CD8-positive, alpha-beta memory T cell (primary cell): ENCODE data around the gene FUOM. TPM values are rescaled to one million over a fixed set of nuclear protein-coding genes. Genes with fewer than 3 reads are reported as not detected.

Experiments used
- CTCF ChIA-PET: fragments of 350-600 bp; sonication (Branson Sonifier 250); formaldehyde crosslinking; loops from one replicate; lab custom pipeline; 2021; ENCODE audit warnings: antibody characterized with exemption; lab: Charles Lee
- POLR2A ChIA-PET: fragments of 350-600 bp; sonication (Branson Sonifier 250); formaldehyde crosslinking; loops from one replicate; lab custom pipeline; 2021; ENCODE audit warnings: antibody characterized with exemption; lab: Charles Lee
- DNase-seq, 5 donors: peaks; one replicate each; pipeline versions ENCODE4 v3.0.0 to v3.0.0-alpha.2; 2020 to 2022; ENCODE audit warnings: mixed read lengths in 1 of 5
- H3K27ac ChIP-seq: one replicate; pipeline ENCODE4 v1.7.0; 2013; ENCODE audit warnings: low read depth, mild to moderate bottlenecking, low read length, moderate library complexity
- H3K27me3 ChIP-seq: 2 replicates; pipeline ENCODE4 v1.7.0; 2013; ENCODE audit warnings: low read length, mild to moderate bottlenecking; ENCODE audit not compliant: insufficient read depth, poor library complexity, severe bottlenecking
- H3K36me3 ChIP-seq: 2 replicates; pipeline ENCODE4 v1.7.0; 2013; ENCODE audit warnings: mild to moderate bottlenecking, low read length, moderate library complexity; ENCODE audit not compliant: insufficient read depth
- H3K4me1 ChIP-seq: 2 replicates; pipeline ENCODE4 v1.7.0; 2013; ENCODE audit warnings: mild to moderate bottlenecking, low read length, moderate library complexity; ENCODE audit not compliant: insufficient read depth
- H3K4me3 ChIP-seq: 2 replicates; pipeline ENCODE4 v1.7.0; 2013; ENCODE audit warnings: mild to moderate bottlenecking, low read length
- H3K9me3 ChIP-seq: 2 replicates; pipeline ENCODE4 v1.7.0; 2013; ENCODE audit warnings: mild to moderate bottlenecking, low read length
- H3K27ac Mint-ChIP-seq, 8 donors: one replicate each; pipeline ENCODE4 v1.8.0; 2020 to 2021; ENCODE audit warnings: mixed read lengths in 8 of 8, mild to moderate bottlenecking in 6 of 8, inconsistent platforms in 3 of 8, moderate library complexity in 3 of 8
- H3K27me3 Mint-ChIP-seq, 2 donors: one replicate each; pipeline ENCODE4 v1.8.0; 2020 to 2021; ENCODE audit warnings: mixed read lengths in 2 of 2, mild to moderate bottlenecking in 1 of 2, moderate library complexity in 1 of 2
- H3K36me3 Mint-ChIP-seq, 3 donors: one replicate each; pipeline ENCODE4 v1.8.0; 2020 to 2021; ENCODE audit warnings: mixed read lengths in 3 of 3, inconsistent platforms in 1 of 3, mild to moderate bottlenecking in 1 of 3
- H3K4me1 Mint-ChIP-seq, 3 donors: one replicate each; pipeline ENCODE4 v1.8.0; 2020 to 2021; ENCODE audit warnings: mixed read lengths in 3 of 3, inconsistent platforms in 1 of 3, mild to moderate bottlenecking in 1 of 3
- H3K4me3 Mint-ChIP-seq, 7 donors: one replicate each; pipeline ENCODE4 v1.8.0; 2020 to 2021; ENCODE audit warnings: mixed read lengths in 7 of 7, mild to moderate bottlenecking in 6 of 7, moderate library complexity in 4 of 7, inconsistent platforms in 2 of 7
- H3K9me3 Mint-ChIP-seq, 5 donors: one replicate each; pipeline ENCODE4 v1.8.0; 2020 to 2022; ENCODE audit warnings: mixed read lengths in 5 of 5, mild to moderate bottlenecking in 3 of 5, moderate library complexity in 2 of 5, inconsistent platforms in 1 of 5
- polyA plus RNA-seq: library from polyadenylated mRNA; unstranded; fragments of 300-500 nt; fragmentation: Illumina TruSeq; gene quantifications from one replicate; pipeline ENCODE4 v1.2.3, GENCODE V29; 2021
- total RNA-seq, 2 experiments: library from RNA; stranded (reverse); gene quantifications; one replicate each; pipeline ENCODE4 v1.2.3, GENCODE V29; 2021

The FUOM gene
- total and polyA plus RNA-seq, 3 experiments from 2014 or later = 22.9 to 39.8 (median 34.6) TPM

- ChIA-PET POLR2A (no interaction called here), CTCF (no interaction called here)
- Histone ChIP-seq H3K9me3 (no peaks in the 10 kb centered on the region), H3K27me3 (no peaks in the 10 kb centered on the region), H3K36me3 (no peaks in the 10 kb centered on the region), H3K27ac (no peak overlapping the region), H3K4me3 (no peak overlapping the region), H3K4me1 (peaks cover 15% of the 10 kb centered on the region)
- H3K4me1 Mint-ChIP-seq = peaks cover 23 to 40% (median 34%) of the 10 kb centered on the region in 3 donors
- no peak overlapping the region for H3K4me3 Mint-ChIP-seq
- H3K27me3 Mint-ChIP-seq = no peaks in the 10 kb centered on the region
- no peaks in the 10 kb centered on the region for H3K9me3 Mint-ChIP-seq
- peaks cover 0 to 14% (median 0%) of the 10 kb centered on the region in 3 donors for H3K36me3 Mint-ChIP-seq
- H3K27ac Mint-ChIP-seq = peak overlapping the region in 1 of 8 donors; percentile 68
- DNase-seq = no peak
Observed at GRCh38 chr10:133385214-133385613, 27.4 kb upstream of the FUOM start.

GRCh38 chr10:133384071-133384470 is 26.3 kb upstream of the FUOM start:
- Histone ChIP-seq H3K4me1 (peaks cover 8% of the 10 kb centered on the region), H3K36me3 (no peaks in the 10 kb centered on the region), H3K27me3 (no peaks in the 10 kb centered on the region), H3K4me3 (no peak overlapping the region), H3K9me3 (no peaks in the 10 kb centered on the region), H3K27ac (no peak overlapping the region)
- DNase-seq = no peak
- POLR2A ChIA-PET = no interaction called here
- Mint-ChIP-seq H3K27me3 (no peaks in the 10 kb centered on the region), H3K36me3 (peaks cover 0 to 14% (median 0%) of the 10 kb centered on the region in 3 donors), H3K4me3 (peak overlapping the region in 1 of 7 donors; percentile 62), H3K27ac (peak overlapping the region in 1 of 8 donors; percentile 66), H3K9me3 (no peaks in the 10 kb centered on the region), H3K4me1 (peaks cover 15 to 35% (median 24%) of the 10 kb centered on the region in 3 donors)
- CTCF ChIA-PET = no interaction called here

- ChIA-PET CTCF (no interaction called here), POLR2A (no interaction called here)
- Mint-ChIP-seq H3K36me3 (peaks cover 0 to 14% (median 0%) of the 10 kb centered on the region in 3 donors), H3K9me3 (no peaks in the 10 kb centered on the region), H3K4me3 (no peak overlapping the region), H3K4me1 (peaks cover 11 to 29% (median 18%) of the 10 kb centered on the region in 3 donors), H3K27me3 (no peaks in the 10 kb centered on the region), H3K27ac (peak overlapping the region in 1 of 8 donors; percentile 46)
- peaks cover 5% of the 10 kb centered on the region for H3K4me1 ChIP-seq
- DNase-seq = no peak
- H3K36me3 ChIP-seq = no peaks in the 10 kb centered on the region
- H3K27ac ChIP-seq = no peak overlapping the region
- H3K9me3 ChIP-seq = no peaks in the 10 kb centered on the region
- H3K27me3 ChIP-seq = no peaks in the 10 kb centered on the region
- H3K4me3 ChIP-seq = no peak overlapping the region
Observed at GRCh38 chr10:133383551-133383950, 25.7 kb upstream of the FUOM start.

GRCh38 chr10:133381036-133381435 is 23.2 kb upstream of the FUOM start:
- no peaks in the 10 kb centered on the region for H3K9me3 ChIP-seq
- H3K27me3 ChIP-seq = no peaks in the 10 kb centered on the region
- H3K36me3 Mint-ChIP-seq = peaks cover 0 to 12% (median 0%) of the 10 kb centered on the region in 3 donors
- H3K27ac ChIP-seq = no peak overlapping the region
- no peak for DNase-seq
- no peaks in the 10 kb centered on the region for H3K27me3 Mint-ChIP-seq
- no peaks in the 10 kb centered on the region for H3K36me3 ChIP-seq
- no peak overlapping the region for H3K4me3 ChIP-seq
- no peaks in the 10 kb centered on the region for H3K9me3 Mint-ChIP-seq
- peak overlapping the region in 5 of 7 donors; percentile 38 to 84 (median 68) for H3K4me3 Mint-ChIP-seq
- peak overlapping the region in 1 of 8 donors; percentile 50 for H3K27ac Mint-ChIP-seq
- H3K4me1 Mint-ChIP-seq = peaks cover 4 to 29% (median 8%) of the 10 kb centered on the region in 3 donors
- CTCF ChIA-PET = interaction anchor here (1.2 to 1.6 kb wide), 2 partner anchors 8 to 51 kb away, joined by 3 to 4 read pairs; no protein-coding TSS in a partner anchor
- POLR2A ChIA-PET = no interaction called here
- H3K4me1 ChIP-seq = peaks cover 6% of the 10 kb centered on the region

- Mint-ChIP-seq H3K27me3 (no peaks in the 10 kb centered on the region), H3K36me3 (peaks cover 0 to 12% (median 0%) of the 10 kb centered on the region in 3 donors), H3K27ac (peak overlapping the region in 4 of 8 donors; percentile 26 to 90 (median 80)), H3K4me3 (peak overlapping the region; percentile 62 to 89 (median 70)), H3K9me3 (no peaks in the 10 kb centered on the region), H3K4me1 (peaks cover 4 to 29% (median 8%) of the 10 kb centered on the region in 3 donors)
- ChIA-PET CTCF (interaction anchor here (1.2 kb wide), 1 partner anchor 9 kb away, joined by 3 read pairs; no protein-coding TSS in a partner anchor), POLR2A (no interaction called here)
- Histone ChIP-seq H3K27me3 (no peaks in the 10 kb centered on the region), H3K27ac (no peak overlapping the region), H3K4me1 (peaks cover 6% of the 10 kb centered on the region), H3K36me3 (no peaks in the 10 kb centered on the region), H3K9me3 (no peaks in the 10 kb centered on the region), H3K4me3 (peak overlapping the region; percentile 32)
- no peak for DNase-seq
Observed at GRCh38 chr10:133379801-133380666, 22.2 kb upstream of the FUOM start.

GRCh38 chr10:133379152-133379800 is 21.5 kb upstream of the FUOM start, which contains the start of gene PAOX:
Gene PAOX, plus strand, starts transcription at chr10:133379262. Its CDS starts 55 bp downstream, at chr10:133379317.
- H3K4me3 ChIP-seq = peak within 1 kb of the TSS; percentile 78
- H3K4me1 Mint-ChIP-seq = peaks cover 5 to 34% (median 8%) of the 10 kb centered on the region in 3 donors
- no peaks in the 10 kb centered on the region for H3K27me3 ChIP-seq
- H3K4me3 Mint-ChIP-seq = peak within 1 kb of the TSS; percentile 86 to 92 (median 87)
- H3K36me3 Mint-ChIP-seq = peaks cover 0 to 7% (median 0%) of the 10 kb centered on the region in 3 donors
- H3K27me3 Mint-ChIP-seq = peaks cover 0 to 1% of the 10 kb centered on the region in 2 donors
- H3K9me3 Mint-ChIP-seq = no peaks in the 10 kb centered on the region
- H3K9me3 ChIP-seq = no peaks in the 10 kb centered on the region
- peaks cover 6% of the 10 kb centered on the region for H3K4me1 ChIP-seq
- no peaks in the 10 kb centered on the region for H3K36me3 ChIP-seq
- ChIA-PET CTCF (no interaction called here), POLR2A (interaction anchor here (1.2 to 2.4 kb wide), 3 partner anchors 11 to 43 kb away, joined by 4 to 10 read pairs (median 10); partner anchors contain the start of gene CALY)
- H3K27ac ChIP-seq = peak within 1 kb of the TSS; percentile 59
- peak; percentile 48 to 72 (median 57) for DNase-seq
- H3K27ac Mint-ChIP-seq = peak within 1 kb of the TSS in 5 of 8 donors; percentile 22 to 83 (median 64)

- peaks cover 0 to 1% of the 10 kb centered on the region in 2 donors for H3K27me3 Mint-ChIP-seq
Observed at GRCh38 chr10:133378251-133379096, 20.7 kb upstream of the FUOM start.

More at GRCh38 chr10:133378251-133379096, 20.7 kb upstream of the FUOM start:
- H3K4me1 Mint-ChIP-seq = peaks cover 7 to 37% (median 13%) of the 10 kb centered on the region in 3 donors
- H3K4me1 ChIP-seq = peaks cover 6% of the 10 kb centered on the region
- H3K36me3 Mint-ChIP-seq = peaks cover 0 to 5% (median 0%) of the 10 kb centered on the region in 3 donors
- peak; percentile 44 to 75 (median 55) for DNase-seq
- H3K4me3 ChIP-seq = peak overlapping the region; percentile 78
- H3K36me3 ChIP-seq = no peaks in the 10 kb centered on the region
- peak overlapping the region; percentile 86 to 92 (median 87) for H3K4me3 Mint-ChIP-seq
- POLR2A ChIA-PET = interaction anchor here (1.0 to 2.4 kb wide), 5 partner anchors 9 to 42 kb away, joined by 3 to 10 read pairs (median 5); partner anchors contain the start of gene CALY
- H3K9me3 ChIP-seq = no peaks in the 10 kb centered on the region
- no peaks in the 10 kb centered on the region for H3K27me3 ChIP-seq
- peak overlapping the region in 5 of 8 donors; percentile 22 to 83 (median 64) for H3K27ac Mint-ChIP-seq
- no peaks in the 10 kb centered on the region for H3K9me3 Mint-ChIP-seq
- H3K27ac ChIP-seq = peak overlapping the region; percentile 59
- CTCF ChIA-PET = interaction anchor here (0.9 to 1.7 kb wide), 3 partner anchors 12 to 30 kb away, joined by 3 to 4 read pairs (median 3); no protein-coding TSS in a partner anchor
